UCSD-AML1 (cell line): ENCODE measurements around the gene TNFRSF1A.

Source experiments
- DNase-seq: peaks from one replicate; lab custom pipeline; 2025; ENCODE audit not compliant: unreplicated experiment; lab: John Stamatoyannopoulos, UW

Gene TNFRSF1A

DNA sequence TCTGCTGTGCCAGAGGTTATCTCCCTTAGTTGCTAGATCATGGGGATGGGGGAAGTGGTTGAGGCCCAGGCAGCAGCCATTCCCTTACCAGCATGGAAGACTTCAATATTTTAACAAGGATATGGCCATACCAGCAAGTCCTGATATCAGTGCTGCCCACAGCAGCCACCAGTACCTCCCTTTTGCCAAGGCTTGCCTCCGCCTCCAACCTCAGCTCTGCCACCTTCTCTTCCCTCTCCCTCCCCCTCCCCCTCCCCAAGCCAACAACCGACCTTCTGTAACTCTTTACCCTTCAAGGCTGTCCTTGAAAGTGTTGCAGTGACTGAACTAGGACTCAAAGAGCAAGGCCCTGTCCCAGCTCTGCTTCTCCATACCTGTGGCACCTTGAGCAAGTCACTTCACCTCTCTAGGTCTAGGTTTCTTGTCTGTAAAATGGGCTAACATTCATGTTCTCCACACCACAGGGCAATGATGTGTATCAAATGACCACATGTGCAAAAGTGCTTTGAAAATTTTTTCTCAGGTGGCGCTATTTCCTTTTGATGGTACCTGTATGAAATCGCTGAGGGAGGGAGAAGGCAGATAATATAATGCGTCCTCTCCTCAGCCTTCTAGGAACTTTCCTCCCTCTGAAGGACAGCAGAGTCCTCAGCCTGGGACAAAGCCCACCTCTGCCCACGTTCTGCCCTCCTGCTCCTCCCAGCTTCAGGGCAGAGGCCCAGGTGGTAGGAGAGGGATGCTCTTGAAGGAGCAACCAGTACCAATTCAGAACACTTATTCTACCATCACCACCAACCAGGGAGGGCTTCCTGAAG is 16.7 kb downstream of the TNFRSF1A start:
- peak; percentile 43 for DNase-seq

DNA sequence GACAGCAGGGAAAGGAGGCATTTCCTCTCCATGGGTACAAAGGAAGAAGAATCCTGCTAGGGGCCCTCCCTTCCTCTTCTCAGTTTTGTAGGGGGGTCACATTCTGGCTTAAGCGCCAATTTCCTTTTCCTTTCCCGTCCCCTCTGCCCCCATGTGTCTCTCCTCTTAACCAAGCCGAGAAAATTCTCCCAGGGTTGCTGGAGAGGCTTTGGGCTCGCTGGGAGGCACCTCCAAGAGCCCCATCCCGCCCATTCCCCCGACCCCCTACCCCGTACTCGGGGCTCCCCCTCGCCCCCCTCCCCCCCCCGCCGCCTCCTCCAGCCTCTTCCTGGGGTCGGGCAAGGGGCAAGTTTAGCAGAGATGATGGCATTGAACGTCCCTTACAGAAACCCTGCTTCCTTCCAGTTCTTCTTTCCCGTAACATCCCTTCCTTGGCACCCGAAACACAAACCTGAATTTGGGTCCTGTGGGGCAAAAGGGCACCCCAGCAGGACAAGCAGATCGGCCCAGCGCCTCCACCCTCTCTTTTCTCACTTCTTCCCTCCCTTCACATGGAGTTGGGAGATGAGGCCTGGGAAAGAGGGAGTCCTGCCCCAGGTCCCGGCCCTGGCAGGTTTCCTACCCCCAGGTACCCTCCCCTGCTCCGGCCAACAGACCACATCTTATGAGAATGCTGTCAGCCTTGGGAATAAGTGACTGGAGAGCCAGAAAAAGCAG is 17.7 kb downstream of the TNFRSF1A start:
- no peak for DNase-seq

DNA sequence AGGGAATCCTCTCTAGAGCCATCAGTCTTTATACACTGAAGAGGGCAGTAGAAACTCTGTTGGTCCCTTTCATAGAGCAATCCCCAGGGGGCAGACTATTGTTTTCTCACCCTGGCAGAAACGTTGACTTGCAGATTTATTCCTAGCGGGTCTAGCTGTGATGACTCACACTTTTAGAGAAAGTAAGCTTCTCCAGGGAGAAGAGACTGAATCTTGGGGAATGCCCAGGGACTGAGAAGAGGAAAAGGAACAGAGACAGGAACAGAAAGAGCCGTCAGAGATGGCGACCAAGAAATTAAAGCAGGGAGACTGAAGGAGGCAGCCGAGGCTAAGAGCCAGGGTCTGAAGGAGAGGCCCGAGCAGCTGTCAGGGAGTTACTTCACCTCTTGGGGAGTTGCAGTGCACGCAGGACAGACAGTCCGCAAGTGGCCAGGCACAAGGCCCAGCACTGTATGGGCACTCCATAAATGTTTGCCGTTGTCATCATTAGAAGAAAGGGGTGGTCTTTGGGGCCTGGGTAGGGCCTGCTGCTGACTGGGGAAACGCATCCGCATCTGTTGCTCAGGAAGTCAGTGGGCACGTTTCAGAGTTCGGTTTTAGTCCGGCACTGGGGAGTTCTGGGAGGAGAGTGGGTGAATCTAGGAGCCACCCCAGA is 18.4 kb downstream of the TNFRSF1A start:
- peak; percentile 55 for DNase-seq

DNA sequence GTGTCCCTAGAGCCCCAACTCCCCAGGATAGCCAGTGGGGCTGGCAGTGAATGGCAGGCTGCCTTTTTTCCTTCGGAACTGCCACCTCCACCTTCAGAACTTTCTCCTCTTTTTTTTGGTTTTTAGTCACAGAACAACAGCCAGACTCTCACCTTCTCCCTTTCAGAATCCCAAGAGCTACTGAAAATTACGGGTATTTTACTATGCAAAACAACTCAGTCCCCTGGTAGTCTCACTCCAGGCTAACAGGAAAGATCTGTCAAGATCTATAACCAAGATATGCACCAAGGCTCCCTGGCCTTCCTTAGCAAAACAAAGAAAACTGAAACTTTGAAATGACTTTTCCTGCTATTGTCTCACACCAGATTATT is 18.9 kb downstream of the TNFRSF1A start:
- no peak for DNase-seq

DNA sequence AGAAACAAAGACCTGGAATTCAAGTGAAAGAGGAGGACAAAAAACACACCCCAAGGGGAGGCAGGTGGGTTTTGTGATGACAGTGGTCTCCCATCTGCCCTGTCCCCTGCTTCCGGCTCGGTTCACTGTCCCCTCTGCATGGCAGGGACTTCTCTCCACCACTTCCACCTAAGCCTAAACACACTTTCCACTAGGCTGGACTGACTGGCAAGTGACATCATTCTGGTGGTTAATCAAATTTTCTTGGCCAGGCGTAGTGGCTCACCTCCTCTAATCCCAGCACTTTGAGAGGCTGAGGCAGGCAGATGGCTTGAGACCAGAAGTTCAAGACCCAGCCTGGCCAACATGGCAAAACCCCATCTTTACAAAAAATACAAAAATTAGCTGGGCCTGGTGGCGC is 19.5 kb downstream of the TNFRSF1A start:
- DNase-seq = no peak

DNA sequence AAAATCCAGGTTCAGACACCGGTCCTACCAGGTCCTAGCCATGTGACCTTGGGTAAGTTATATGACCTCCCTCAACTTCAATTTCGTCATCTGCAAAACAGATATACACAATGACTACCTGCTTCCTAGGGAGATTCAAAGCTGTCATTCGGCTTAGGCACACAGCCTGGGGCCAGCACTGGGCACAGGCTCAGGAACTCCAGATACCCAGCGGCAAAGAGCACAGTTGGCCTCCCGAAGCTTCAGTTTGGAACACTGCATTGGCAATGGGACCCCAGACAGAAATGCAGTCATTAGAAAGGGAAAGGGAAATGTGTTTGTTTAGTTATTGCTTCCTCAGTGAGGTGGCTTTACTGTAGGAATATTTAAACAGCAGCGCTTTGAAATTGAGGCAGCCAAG is 20.0 kb downstream of the TNFRSF1A start:
- no peak for DNase-seq

DNA sequence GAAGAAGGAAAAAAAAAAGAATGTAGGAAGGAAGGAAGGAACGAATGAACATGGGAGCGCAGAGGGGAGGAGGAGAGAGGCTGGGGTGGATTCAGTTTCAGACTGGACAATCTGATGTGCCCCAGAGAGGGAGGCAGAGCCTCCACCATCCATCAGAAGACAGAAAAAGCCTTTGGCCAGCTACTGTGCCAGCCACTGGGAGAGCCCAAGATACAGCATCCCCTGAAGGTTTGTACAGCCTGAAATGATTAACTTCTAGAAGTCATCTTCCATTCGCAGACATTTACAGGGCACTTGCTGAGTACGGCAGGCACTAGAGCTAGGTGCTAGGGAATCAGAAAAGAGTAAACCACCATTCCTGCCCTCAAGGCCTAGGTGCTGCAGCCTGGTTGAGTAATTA is 22.4 kb downstream of the TNFRSF1A start:
- no peak for DNase-seq

DNA sequence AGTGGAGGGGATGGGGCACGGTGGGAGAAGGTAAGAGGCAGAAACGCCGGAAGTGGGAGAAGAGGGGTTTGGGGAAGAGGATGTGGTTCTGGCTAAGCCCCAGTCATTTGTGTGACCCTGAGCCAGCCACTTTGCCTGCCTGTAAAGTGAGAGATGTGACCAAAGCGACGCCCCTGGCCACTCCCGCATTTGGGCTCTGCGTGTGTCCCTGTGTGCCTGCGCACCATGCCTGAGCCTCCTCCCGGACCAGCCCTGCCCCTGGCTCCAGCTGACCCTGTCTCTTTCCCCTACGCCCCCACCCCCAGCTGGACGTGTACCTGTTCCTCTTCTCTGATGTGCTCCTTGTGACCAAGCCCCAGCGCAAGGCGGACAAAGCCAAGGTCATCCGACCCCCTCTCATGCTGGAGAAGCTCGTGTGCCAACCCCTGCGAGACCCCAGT is 23.4 kb downstream of the TNFRSF1A start:
- peak; percentile 41 for DNase-seq

DNA sequence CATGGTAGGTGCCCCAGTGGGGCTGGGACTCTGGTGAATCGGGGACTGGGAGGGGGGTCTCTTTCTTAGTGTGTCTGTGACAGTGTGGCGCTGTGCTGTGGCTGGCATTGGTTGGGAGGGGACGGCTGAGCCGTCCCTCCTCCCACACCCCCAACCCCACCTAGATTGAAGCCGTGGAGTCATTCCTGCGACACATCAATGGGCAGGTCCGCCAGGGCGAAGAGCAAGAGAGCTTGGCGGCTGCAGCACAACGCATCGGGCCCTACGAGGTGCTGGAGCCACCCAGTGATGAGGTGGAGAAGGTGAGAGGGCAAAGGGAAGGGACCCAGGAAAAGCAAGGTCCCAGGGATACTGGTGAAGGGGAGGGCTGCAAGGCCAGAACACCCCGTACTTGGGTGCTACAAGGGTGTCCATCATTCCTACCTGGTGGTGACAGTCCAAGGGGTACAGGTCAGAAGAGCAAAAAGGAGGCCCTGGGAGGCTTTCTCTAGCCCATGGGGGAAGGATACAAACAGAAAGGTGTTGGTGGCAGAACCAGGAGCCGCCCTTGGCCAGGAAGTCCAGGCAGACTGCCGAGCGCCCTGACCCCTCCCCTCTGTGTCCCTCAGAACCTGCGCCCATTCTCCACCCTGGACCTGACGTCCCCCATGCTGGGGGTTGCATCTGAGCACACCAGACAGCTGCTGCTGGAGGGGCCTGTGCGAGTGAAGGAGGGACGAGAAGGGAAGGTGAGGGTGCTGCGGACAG is 24.0 kb downstream of the TNFRSF1A start:
- no peak for DNase-seq

DNA sequence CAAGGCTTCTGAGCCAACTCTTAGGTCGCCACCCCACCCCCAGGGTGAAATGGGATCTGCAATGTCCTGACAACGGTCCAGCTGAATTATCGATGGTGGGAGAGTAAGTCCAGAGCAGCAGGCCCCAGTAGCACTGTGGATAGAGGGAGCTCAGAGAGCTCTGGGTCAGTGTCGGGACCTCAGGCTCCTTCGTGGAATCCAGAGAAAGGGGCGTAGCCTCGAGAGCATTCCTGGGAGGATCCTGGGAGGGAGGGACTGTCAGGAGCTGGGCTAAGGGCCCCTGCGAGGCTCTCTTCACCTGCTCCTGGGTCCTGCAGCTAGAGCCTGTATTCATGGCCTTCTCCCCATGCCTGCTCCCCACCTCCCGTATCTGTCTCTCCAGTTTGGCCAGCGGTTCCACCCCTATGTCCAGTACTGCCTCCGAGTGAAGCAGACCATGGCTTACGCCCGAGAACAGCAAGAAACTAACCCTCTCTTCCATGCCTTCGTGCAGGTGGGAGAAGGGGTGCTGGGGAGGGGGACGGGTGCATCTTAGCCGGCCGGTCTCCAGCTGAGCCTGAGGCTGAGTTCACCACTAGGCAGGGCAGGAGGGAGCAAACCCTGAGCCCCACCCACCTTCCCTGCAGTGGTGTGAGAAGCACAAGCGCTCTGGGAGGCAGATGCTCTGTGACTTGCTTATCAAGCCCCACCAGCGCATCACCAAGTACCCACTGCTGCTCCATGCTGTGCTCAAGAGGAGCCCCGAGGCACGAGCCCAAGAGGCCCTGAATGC is 24.8 kb downstream of the TNFRSF1A start:
- no peak for DNase-seq

DNA sequence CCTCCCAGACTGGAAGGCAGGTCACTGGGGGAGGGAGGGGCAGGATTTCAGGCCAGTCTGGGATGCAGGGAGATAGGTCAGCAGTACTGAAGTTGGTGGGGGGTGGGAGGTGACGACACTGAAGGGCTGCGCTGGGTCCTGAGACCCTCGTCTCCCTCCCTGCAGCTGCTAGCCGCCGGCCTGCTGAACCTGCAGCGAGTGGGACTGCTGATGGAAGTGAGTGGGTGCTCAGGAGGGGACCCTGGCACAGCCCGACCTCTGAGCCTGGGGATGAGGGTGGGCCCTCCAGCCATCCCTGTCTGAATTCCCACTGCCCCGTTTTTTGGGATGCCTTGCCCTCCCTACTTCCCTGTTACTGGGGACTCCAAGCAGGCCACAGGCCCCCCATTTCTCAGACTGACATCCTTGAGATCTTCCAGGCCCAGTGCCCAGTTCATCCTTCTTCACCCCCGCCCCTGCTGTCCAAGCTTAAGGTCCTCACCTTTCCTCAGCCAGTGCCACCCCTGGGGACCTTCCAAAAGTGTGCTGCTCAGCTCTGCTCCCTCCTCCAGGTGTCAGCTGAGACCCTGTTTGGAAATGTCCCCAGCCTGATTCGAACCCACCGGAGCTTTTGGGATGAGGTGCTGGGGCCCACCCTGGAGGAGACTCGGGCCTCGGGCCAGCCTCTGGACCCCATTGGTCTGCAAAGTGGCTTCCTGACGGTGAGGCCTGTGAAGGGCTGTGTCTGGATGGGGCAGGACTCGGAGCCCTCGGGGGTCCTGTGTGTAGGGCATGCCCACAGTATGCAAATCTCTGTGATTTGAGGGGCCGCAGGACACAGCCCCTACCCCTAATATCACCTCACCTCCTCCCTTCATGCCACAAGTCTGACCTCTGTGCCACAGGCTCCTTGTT is 25.9 kb downstream of the TNFRSF1A start:
- DNase-seq = no peak

DNA sequence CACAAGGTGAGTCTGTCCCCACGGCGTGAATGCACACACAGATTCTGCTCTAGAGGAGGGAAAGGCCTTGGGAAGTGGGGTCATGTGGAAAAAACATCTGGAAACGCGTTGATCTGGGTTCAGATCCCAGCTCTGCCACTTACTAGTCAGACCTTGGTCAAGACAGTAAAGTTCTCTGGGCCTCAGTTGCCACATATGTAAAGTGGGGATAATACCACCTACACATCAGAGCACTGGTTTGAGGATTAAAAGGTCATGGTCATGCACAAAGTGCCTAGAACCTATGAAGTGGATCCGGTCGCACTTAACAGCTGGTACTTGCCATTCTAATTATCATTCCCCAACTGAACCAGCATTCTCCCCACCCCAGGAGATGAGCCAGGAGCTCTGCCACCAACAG is 26.7 kb downstream of the TNFRSF1A start:
- no peak for DNase-seq

DNA sequence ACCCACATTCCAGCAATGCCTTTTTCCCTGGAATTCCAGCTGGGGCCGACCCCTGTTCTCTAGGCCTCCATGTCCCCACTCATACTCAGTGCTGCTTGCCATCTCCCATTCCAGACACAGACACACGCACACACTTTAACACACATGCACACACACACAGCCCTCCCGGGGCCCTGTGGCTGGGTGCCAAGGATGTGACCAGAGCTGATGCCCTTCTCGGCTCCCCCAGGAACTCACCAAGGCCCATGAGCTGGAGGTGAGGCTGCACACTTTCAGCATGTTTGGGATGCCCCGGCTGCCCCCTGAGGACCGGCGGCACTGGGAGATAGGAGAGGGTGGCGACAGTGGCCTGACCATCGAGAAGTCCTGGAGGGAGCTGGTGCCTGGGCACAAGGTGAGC is 27.1 kb downstream of the TNFRSF1A start:
- no peak for DNase-seq

DNA sequence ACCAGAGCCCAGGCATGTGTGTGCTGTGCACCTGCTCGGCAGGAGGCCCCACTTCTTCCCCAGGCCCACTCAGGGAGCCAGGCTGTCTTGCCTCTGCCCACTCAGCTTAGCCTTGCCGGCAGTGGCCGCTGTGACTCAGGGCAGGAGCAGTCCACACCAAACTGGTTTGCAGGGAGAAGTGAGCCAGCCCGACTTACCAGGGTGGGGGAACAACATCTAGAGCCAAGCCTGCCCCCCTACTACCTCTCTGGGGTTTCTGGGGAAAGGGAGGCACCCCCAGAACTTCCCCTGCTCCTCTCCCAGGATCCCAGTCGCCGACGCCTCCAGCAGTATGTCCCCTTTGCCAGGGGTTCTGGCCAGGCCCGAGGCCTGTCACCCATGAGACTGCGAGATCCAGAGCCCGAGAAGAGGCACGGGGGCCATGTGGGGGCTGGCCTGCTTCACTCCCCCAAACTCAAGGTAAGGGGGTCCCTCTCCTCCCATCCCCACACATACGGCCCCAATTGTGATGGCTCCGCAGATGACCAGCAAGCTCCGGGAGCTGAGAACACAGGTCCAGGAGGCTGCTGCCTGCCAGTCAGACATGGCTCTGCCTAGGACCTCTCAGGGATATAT is 28.4 kb downstream of the TNFRSF1A start:
- DNase-seq = no peak

DNA sequence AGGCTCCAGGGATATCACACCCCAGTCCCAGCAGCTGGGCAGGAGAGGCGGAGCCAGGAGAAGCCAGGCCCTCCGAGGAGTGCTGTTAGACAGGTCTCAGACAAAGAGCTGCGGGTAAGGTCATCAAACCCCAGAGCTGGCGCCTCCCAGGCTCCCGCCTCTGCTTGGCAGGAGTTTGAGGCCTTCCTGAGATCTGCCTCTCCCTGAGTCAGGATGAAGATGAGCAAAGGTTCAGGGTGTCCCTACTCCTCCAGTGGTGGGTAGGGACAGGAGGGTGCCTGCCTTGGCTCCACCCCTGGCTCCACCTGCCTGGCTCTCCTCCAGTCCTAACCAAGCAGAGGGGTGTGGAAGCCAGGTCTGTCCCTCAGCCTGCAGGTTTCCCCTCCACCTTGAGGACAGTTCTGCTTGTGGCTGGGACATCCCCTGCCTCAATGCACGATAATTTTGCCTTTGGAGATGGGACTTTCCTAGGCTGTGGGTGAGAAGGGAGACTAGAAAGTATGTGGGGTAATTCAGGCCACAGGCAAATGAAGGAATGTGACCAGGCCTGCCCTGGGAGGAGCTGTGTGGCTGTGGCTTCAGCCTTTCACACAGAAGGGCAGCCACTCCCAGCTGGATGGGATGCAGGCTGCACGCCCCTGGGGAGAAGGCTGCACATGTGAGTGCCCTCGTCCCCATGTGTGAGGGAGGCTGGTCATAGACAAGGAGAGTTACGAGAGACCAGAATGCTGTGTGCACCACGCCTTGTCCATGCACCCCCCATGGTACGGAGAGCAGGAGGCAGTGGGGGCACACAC is 29.1 kb downstream of the TNFRSF1A start:
- DNase-seq = no peak

DNA sequence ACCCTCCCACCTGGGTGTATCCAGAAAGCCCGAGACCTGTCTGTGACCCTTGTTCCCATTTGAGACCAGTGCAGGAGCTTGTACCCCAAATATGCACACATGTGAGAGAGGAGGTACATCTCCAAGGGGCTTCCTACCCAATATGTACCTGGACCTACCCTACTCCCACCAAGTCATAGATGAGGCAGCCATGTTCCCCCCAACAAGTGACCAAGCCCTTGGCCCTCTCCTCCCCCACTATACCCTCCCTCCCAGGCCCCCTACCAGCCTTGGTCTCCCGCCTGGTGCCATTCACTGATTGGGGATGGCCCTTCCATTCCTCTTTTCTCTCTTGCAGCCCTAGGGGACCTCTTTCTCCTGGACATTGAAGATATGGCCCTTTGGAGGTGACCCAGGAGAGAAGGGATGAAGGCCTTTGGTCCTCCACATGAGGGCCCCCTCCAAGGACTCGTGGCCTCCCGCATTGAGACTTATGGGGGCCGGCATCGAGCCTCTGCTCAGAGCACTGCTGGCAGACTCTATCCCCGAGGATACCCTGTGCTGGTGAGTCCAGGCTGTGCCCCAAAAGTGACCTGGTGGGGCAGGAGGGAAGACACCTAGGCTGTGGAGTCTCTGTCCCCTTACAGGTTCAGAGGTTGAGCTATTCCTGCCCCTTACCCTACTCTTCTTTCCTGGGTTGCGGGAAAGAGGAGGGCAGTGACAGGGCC is 29.9 kb downstream of the TNFRSF1A start:
- DNase-seq = no peak

DNA sequence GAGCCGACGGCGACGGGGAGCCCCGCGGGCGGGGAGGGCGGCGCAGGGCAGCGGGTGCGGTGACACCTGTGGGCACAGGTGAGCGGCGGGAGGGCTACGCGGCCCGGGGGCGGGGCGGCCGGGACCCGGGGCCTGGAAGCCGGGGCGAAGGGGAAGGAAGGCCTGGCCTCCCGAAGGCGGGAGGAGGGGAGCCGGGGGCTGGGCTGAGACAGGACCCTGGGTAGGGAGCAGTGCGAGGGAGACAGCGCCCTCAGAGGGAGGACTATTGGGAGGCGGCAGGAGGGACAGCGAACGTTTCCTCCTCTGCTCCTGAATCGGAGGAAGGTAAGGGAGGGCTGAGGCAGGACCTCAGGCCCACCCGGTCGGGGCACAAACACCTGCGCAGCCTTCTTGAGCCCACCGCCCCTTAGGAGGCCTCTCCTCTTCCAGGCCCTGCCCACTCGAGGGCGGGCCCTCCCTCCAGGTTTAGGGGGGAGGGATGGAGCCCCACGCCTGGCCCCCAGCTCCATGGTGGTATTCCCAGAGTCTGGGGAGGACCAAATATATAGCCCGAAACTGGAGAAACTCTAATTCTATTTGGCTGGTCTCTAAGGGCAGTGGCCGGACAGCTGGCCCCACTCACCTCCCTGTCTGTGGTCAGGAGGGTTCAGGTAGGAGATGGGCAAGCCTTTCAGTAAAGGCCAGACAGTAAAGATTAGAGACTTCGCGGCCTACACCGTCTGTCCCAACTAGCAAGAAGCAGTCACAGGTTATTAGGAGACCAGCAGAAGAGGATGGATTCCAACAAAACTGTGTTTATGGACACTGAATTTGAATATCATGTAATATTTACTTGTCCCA is 30.9 kb downstream of the TNFRSF1A start:
- DNase-seq = no peak
